ENCODE results near the gene PARD6G. TPM values are rescaled to one million over a fixed set of nuclear protein-coding genes. Genes with fewer than 3 reads are reported as not detected.

PARD6G gene, protein sequence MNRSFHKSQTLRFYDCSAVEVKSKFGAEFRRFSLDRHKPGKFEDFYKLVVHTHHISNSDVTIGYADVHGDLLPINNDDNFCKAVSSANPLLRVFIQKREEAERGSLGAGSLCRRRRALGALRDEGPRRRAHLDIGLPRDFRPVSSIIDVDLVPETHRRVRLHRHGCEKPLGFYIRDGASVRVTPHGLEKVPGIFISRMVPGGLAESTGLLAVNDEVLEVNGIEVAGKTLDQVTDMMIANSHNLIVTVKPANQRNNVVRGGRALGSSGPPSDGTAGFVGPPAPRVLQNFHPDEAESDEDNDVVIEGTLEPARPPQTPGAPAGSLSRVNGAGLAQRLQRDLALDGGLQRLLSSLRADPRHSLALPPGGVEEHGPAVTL
- total RNA-seq (2014; rRNA removed; shearing (Covaris generic)) = 0.18 and 0.20 TPM in 2 replicates

DNA sequence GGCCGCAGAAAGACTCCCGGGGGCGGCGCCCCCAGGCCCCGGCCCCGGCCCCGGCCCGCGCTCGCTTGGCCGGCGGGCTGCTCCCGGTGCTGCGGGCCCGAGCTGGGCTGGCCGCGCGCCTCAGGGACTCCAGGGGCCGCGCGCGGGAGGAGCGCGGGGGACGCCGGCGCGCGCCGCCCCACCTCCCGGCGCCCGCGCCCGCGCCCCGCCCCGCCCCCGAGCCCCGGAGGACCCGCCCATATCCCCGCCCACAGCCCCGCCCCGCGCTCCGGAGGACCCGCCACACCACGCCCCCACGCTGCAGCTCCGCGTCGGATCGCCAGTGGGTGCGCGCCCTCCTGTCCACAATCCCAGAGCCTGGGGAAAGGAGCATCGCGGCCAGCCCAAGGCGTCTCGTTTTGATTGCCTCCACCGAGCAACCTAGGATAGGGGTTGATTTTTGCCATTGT is at the start of gene PARD6G:
Gene PARD6G (minus strand): TSS at position 122 of the 449 bp plus-strand sequence. CDS start 166 bp downstream, outside the sequence.
- peak; percentile 26 for DNase-seq (ENCODE audit: low spot score)

DNA sequence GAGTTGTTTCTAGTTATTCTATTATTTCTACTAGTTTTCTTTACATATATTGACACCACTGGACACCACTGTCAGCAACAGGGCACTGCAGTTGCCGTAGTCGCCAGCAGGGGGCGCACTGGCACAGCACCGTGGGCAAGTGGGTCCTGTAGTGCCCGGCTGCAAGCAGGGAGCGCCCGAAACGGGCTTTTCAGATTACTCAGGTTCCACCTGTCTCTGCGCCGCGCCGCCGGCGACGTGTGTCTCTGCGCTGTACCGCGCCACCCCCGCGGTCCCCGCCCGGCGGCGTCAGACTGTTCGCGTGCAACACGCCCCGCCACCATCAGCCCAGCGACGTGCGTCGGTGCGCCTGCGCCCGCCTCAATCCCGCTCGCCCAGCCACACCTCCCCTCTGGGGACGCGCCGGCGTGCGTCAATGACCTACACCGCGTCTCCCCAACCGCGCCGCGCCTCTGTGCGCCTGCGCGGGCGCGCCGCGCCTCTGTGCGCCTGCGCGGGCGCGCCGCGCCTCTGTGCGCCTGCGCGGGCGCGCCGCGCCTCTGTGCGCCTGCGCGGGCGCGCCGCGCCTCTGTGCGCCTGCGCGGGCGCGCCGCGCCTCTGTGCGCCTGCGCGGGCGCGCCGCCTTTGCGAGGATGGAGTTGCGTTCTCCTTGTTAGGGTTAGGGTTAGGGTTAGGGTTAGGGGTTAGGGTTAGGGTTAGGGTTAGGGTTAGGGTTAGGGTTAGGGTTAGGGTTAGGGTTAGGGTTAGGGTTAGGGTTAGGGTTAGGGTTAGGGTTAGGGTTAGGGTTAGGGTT is 15.1 kb upstream of the PARD6G start:
- DNase-seq (ENCODE audit: low spot score) = peak; percentile 15

DNA sequence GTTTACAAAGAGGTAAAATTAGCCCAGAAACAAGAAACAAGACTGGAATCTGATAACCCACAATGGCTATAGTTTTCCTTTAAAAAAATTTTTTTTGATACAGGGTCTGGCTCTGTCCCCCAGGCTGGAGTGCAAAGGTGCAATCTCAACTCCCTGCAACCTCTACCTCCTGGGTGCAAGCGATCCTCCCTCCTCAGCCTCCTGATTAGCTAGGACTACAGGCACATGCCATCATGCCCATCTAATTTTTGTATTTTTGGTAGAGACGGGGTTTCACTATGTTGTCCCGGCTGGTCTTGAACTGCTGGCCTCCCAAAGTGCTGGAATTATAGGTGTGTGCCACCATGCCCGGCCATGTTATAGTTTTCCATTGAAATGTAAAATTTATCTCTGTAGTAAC is 12.3 kb upstream of the PARD6G start:
- DNase-seq (ENCODE audit: low spot score) = no peak

DNA sequence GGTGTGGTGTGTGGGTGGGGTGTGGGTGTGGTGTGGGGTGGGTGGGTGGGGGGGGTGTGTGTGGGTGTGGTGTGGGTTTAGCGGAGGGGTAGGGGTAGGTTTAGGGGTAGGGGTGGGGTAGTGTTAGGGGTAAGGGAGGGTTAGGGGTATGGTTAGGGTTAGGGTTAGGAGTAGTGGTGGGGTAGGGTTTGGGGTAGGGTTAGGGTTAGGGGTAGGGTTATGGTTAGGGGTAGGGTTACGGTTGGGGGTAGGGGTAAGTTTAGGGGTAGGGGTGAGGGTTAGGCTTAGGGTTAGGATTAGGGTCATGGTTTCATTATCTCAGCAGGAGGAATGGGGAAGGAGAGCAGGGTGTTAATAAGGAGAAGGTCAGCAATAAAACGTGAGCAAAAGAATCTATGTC is 11.3 kb upstream of the PARD6G start:
- no peak for DNase-seq (ENCODE audit: low spot score)

DNA sequence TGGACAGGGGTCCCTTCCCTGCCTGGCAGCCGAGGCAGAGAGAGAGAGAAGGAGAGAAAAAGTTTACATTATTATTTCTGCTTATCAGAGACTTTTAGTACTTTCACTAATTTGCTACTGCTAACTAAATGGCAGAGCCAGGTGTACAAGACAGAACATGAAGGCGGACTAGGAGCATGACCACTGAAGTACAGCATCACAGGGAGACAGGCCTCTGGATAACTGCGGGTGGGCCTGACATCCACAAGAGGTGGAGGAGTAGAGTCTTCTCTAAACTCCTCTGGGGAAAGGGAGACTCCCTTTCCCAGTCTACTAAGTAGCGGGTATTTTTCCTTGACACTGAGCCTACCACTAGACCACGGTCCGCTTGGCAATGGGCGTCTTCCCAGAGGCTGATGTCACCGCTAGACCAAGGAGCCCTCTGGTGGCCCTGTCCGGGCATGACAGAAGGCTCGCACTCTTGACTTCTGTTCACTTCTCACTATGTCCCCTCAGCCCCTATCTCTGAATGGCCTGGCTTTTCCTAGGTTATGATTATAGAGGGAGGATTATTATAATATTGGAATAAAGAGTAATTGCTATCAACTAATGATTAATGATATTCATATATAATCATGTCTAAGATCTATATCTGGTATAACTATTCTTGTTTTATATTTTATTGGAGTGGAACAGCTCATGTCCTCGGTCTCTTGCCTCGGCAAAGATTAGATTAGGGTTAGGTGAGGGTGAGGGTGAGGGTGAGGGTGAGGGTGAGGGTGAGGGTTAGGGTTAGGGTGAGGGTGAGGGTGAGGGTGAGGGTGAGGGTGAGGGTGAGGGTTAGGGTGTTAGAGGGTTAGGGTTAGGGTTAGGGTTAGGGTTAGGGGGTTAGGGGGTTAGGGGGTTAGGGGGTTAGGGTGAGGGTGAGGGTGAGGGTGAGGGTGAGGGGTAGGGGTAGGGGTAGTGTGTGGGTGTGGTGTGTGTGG is 10.5 kb upstream of the PARD6G start:
- peak; percentile 69 for DNase-seq (ENCODE audit: low spot score)

DNA sequence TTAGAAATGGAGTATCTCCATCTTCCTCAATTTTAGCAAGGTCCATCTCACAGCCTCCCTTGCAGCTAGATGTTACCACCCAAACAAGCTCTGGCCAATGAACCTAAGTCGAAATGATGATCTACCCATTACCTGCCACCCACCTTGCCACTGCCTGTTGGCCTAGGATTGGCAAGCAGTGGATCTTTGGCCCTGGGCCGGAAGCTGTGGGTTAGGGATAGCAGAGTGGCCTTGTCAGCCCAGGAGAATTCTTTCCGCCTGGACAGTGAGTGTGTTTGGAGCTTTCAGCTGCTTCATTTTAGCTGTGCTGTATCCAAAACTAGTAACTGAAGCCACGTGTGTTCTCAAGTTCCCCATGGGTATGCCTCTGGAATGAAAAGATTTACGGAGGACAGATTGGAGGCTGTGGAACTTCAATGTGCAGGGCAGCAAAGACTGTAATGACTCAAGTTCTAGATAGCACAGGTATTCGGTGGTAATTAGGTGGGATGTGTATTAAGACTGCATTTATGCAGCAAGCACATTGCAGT is 7.7 kb upstream of the PARD6G start:
- no peak for DNase-seq (ENCODE audit: low spot score)

DNA sequence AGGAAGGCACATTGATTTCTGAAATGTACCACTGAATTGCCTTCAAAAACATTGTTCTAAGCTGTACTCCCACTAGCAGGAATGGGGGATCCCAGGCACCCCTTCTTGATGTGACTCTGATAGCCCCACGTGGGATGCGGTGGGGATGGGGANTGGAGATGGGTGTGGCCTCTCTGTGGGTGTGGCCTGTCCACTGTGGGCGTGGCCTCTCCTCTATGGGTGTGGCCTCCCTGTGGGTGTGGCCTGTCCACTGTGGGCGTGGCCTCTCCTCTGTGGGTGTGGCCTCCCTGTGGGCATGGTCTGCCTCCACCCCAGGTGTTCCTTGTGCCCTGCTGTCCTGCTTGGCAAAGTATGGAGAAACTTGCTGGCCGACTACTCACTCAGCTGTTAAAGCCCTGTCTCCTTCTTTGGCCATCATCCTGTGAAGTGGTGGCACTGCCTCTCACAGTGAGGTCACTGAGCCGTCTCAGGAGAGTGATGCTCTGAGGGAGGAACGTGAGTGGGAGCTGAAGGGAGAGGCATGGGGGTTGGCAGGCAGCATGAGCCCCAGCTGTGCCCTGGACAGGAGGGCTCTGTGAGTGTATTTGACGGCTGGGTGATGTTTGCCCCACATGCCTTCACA is 6.7 kb upstream of the PARD6G start:
- DNase-seq (ENCODE audit: low spot score) = peak; percentile 8

DNA sequence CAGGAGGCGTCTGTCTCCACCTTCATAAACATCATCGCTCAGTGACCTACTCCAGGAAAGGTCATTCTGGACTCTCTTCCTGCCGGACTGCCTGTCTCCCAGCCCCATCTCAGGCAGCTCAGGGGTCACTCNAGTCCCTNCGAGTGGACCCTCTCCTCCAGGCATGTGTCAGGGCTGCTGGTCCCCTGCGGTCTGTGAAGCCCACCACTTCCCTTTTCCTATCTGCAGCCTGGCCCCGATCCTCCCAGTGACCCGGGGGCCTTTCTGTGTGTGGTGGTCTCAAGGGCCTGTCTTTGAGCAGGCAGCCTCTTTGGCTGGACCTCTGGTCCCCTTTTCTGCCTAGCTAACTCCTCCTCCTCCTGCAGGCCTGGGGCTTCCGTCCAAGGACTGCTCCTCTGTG is 5.9 kb upstream of the PARD6G start:
- DNase-seq (ENCODE audit: low spot score) = no peak

DNA sequence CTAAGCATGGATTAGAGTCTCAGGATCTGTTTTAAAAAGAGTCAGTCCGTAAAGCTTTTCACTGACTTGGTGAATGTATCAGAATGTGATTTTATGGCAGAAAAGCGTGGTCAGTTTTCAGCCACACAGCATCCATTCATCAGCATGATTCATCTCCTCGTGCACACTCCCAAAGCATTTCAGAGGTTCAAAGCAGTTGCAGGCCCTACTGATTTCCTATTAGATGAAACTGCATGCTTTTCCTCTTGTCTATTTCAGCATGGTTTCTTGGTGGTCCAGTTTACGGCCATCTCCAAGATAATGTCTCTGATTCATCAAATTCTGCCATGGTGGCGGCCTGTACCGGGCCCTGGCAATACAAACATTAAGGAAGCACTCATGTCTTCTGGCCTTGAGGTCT is 4.8 kb upstream of the PARD6G start:
- DNase-seq (ENCODE audit: low spot score) = no peak

DNA sequence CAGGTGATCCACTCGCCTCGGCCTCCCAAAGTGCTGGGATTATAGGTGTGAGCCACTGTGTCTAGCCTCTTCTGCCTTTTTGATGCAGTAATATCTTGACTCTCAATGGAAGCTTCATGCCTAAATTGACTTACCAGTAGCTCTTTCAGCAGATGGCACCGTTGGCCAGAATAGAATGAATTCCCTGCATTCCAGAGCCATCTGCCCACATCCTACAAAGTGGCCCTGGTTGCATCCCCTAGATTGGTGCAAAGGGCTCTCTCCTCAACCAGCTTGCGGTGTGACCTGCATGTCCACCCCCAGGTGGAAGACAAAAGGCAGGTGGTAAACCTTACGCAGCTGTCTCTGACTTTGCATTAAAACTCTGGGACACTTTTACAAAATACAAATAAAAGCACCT is 4.4 kb upstream of the PARD6G start:
- no peak for DNase-seq (ENCODE audit: low spot score)

DNA sequence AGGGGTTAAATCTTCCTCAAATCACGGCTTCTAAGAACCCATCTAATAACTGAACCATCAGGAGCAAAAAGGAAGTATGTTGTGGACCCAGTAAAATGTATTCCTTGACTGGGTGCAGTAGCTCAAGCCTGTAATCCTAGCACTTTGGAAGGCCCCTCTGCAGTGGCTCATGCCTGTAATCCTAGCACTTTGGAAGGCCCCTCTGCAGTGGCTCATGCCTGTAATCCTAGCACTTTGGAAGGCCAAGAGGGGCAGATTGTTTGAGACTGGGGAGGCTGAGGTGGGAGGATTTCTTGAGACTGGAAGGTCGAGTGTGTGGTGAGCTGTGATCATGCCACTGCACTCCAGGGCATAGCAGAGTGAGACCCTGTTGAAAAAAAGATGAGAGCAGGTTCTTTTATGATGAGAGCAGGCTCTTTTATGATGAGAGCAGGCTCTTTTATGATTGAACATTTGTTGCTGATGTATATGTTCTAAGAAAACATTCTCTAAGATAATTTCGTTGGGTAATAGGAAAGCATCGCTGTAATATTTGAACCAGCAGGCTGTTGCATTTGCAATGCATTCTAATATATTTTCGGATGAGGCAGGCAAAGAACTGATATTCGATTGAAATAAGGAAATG is 3.5 kb upstream of the PARD6G start:
- no peak for DNase-seq (ENCODE audit: low spot score)

DNA sequence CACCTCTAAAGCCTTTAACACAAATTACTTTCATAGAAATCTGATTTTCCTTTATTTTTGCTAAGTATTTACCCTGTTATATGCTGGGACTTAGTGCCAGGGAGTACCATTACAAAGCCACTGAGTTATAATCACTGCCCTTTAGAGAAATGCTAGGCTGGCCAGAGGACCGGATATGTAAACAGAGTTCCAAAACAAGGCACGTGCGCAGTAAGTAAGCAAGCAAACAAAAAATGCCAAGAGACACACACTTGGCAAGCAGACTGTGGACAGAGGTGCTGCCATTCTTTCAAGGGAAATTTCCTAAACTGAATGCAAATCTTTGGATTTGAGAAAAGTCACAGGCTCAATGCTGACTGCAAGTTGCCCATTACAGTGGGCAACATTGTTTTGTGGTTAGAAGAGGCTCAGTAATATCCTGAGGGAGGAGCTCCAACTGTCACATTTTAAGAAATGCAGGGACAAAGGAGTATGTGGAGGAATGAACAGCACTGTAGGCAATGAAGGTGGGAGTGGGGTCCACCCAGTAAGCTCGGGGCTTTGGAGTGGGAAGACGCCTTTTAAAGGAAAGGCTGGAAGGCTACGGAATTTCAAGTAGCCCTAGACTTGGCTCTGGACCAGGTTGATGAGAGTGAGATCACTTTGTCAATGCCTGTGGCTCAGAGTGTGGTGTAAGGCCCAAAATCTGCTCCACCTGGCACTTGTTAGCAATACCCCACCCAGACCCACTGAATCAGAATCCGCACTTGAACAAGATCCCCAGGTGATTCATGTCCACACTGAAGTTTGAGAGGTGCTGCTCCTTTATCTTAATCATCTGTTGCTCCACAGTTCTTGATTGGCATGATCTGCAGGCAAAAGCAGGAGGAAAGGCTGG is 2.1 kb upstream of the PARD6G start:
- no peak for DNase-seq (ENCODE audit: low spot score)

DNA sequence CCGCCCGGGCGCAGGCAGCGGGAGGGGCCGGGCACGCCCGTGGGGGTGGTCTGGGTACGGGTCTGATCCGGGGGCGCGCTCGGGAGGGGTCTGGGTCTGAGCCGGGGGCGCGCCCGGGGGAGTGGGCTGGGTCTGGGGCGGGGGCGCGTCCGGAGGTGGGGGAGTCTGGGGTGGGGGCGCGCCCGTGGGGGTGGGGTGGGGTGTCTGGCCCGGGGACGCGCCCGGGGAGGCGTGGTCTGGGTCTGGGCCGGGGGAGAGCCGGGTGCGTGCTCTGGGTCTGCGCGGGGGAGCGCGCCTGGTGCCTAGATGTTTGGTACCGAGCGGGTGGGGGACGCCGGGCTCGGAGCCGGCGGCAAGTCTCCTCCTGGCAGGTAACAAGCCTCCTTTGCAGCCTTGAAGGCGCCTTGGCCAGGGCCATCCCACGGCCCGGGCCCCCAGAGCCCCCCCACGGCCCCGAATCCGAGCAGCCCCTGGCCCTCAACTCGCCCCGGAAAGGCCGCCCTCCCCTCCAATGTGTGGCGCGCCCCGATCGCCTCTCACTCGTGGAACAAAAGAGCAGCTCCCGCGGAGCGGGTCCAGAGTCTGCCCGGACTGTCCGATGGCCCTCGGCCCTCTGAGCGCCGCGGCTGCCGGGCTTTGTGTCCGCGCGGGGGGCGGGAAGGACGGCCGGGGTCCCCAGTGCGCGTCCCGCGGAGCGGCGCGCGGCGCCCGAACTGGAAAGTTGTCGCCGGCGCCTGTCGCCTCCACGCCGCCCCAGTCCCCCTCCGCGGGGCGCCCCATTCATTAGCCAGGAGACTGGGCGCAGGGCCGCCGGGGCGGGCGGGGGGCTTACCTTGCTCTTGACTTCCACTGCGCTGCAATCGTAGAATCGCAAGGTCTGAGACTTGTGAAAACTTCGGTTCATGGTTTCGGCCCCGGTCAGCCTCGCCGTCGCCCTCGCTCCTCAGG is 595 bp downstream of the PARD6G start:
- DNase-seq (ENCODE audit: low spot score) = no peak

DNA sequence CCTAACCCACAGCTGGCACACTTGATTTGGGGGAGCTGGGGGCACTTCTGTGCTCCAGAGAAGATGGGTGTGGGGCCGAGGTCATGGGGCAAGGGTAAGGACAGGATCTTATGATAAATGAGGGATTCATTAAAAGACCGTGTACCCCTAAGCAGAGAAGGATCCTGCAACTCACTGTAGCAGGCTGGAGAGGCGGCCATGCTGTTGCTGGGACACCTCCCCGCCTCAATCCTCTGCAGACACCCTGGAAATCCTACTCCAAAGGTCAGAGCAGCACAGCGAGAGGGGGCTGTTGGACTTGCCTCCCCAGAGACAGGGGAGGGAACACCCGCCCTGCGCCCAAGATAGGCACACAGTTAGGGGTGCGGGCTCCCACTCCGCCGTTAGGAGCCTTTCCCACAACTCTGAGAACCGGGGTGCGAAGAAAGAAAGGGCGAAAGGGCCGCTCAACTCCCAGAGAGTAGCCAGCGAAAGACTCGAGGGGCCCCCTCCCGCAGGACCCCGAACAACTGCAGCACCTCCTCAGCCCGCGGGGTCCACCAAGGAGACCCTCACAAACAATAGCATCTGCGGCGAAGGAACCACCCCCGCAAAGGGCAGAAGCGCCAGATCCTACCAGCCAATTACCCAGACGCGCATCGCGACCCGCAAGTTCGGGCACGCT is 1.4 kb downstream of the PARD6G start:
- DNase-seq (ENCODE audit: low spot score) = no peak

DNA sequence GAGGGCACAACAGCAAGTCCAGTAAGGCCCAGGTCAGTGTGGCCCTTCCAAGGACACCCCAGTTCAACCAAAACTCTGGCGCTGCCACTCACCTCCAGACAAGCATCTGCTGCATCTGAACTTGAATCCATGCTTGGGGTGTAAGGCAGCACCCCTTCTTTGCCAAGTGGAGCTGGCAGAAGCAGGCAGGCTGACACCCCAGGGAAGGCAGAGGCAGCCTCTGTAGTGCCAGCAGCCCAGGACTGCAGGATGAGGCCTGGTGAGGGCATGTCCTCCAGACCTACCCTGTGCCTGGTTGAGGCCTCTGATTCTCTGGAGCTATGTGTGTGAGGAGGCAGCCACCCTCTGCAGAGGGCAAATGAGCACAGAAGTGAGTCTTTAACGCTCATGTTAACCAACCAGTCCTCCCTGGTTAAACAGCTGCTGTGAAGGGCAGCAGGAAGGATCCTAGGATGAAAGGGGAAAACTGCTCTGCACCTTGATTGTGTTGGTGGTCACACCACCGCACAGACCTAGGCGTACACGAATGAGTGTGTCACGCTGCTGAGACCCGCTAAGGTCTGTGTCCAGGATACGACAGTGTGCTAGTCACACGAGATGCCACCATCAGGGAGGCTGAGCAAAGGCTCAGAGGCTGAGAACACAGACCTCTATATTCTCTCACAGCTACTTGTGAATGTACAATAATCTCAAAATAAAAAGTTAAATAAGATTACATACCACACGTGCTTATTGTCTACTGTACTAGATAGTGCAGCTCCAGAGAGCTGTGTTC is 2.2 kb downstream of the PARD6G start:
- DNase-seq (ENCODE audit: low spot score) = no peak

DNA sequence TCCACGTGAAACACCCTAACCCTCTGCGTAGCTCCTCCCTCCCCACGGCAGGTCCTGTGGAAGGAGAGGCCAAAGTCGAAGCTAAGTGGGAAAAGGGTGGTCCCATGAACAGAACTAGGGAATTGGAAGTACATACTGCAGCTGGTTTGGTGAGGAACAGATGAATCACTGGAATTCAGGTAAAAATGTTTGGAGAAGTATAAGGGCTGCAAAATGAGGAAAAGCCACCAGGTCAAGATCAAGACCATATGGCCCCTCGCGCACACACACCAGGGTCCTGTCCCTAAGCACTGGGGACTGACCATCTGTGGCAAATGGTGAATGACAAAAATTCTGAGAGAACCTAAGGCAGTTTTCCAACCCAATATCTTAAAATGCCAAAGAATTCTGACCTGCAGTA is 3.1 kb downstream of the PARD6G start:
- no peak for DNase-seq (ENCODE audit: low spot score)

DNA sequence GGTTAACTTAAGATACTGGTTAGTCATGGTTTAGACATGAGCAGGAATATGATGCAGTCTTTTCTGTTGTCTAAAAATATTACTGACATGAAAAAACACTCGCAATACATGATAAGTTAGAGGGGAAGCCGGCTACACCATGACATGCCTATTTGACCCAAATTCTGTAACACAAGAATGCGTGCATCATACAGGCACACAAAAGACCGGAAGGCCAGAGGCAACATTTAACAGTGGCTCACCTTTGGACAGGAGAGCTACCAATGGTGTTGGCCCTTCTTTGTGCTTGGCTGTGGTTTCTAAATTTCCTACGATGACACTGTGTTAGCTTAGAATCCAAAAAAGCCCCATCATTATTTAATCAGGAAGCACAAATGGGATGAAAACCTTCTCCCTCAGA is 4.1 kb downstream of the PARD6G start:
- no peak for DNase-seq (ENCODE audit: low spot score)

All from HT-29 (cell line).